Fibroblast of the conjunctiva (primary cell): ENCODE measurements around the gene DESI2.
"Not testable (repeated sequence)": the region's sequence is repeated elsewhere in the genome, so short reads cannot be mapped to it uniquely, and the experiment has no call there.

Experiments used
- DNase-seq: peaks from one replicate; pipeline ENCODE4 v3.0.0-alpha.2; 2010; ENCODE audit warnings: low read depth

The DESI2 gene

GRCh38 chr1:244705261-244706234 lies 52.6 kb downstream of the DESI2 start:
- DNase-seq = no peak

- DNase-seq = no peak
These were observed 56.1 kb downstream of the DESI2 start for GRCh38 chr1:244709076-244709475.

GRCh38 chr1:244709476-244710368 lies 56.8 kb downstream of the DESI2 start:
- no peak for DNase-seq

- DNase-seq = no peak
These were observed 57.6 kb downstream of the DESI2 start for GRCh38 chr1:244710474-244711062.

GRCh38 chr1:244712669-244713068 lies 59.7 kb downstream of the DESI2 start:
- no peak for DNase-seq

- no peak for DNase-seq
These were observed 60.4 kb downstream of the DESI2 start for GRCh38 chr1:244713332-244713731.

GRCh38 chr1:244727871-244728474 lies 75.0 kb downstream of the DESI2 start:
- DNase-seq = no peak

GRCh38 chr1:244730153-244730933 lies 77.4 kb downstream of the DESI2 start:
- peak; percentile 1 for DNase-seq

GRCh38 chr1:244730934-244731434 lies 78.1 kb downstream of the DESI2 start:
- no peak for DNase-seq

GRCh38 chr1:244731651-244732050 lies 78.7 kb downstream of the DESI2 start:
- DNase-seq = no peak

GRCh38 chr1:244732851-244733450 lies 80.0 kb downstream of the DESI2 start:
- no peak for DNase-seq

- DNase-seq = no peak
These were observed 82.5 kb downstream of the DESI2 start for GRCh38 chr1:244735404-244735803.

- no peak for DNase-seq
These were observed 83.1 kb downstream of the DESI2 start for GRCh38 chr1:244735876-244736561.

- not testable (repeated sequence) for DNase-seq
These were observed 86.2 kb downstream of the DESI2 start for GRCh38 chr1:244739140-244739539.

GRCh38 chr1:244740027-244740617 lies 87.2 kb downstream of the DESI2 start:
- not testable (repeated sequence) for DNase-seq

GRCh38 chr1:244741692-244742091 lies 88.8 kb downstream of the DESI2 start:
- no peak for DNase-seq

GRCh38 chr1:244749230-244750016 lies 96.5 kb downstream of the DESI2 start:
- DNase-seq = no peak

- no peak for DNase-seq
These were observed 98.5 kb downstream of the DESI2 start for GRCh38 chr1:244751271-244751895.
